Skin of body (tissue), 2 donors: ENCODE results near the gene CFAP45. TPM values are rescaled to one million over a fixed set of nuclear protein-coding genes. Genes with fewer than 3 reads are reported as not detected.

Experiments
- DNase-seq: peaks from one replicate; lab custom pipeline; 2025; lab: John Stamatoyannopoulos, UW
- total RNA-seq: library from RNA; depleted of rRNA; stranded (reverse); fragments of >200 nt; gene quantifications from one replicate; pipeline ENCODE4 v1.2.3, GENCODE V29; 2014

Gene CFAP45, protein sequence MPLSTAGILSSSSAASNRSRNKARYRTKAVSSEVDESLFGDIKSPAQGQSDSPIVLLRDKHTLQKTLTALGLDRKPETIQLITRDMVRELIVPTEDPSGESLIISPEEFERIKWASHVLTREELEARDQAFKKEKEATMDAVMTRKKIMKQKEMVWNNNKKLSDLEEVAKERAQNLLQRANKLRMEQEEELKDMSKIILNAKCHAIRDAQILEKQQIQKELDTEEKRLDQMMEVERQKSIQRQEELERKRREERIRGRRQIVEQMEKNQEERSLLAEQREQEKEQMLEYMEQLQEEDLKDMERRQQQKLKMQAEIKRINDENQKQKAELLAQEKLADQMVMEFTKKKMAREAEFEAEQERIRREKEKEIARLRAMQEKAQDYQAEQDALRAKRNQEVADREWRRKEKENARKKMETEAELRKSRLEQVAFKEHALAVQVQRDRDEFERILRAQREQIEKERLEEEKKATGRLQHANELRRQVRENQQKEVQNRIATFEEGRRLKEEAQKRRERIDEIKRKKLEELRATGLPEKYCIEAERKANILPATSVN
- total RNA-seq: 0.59 TPM

DNA sequence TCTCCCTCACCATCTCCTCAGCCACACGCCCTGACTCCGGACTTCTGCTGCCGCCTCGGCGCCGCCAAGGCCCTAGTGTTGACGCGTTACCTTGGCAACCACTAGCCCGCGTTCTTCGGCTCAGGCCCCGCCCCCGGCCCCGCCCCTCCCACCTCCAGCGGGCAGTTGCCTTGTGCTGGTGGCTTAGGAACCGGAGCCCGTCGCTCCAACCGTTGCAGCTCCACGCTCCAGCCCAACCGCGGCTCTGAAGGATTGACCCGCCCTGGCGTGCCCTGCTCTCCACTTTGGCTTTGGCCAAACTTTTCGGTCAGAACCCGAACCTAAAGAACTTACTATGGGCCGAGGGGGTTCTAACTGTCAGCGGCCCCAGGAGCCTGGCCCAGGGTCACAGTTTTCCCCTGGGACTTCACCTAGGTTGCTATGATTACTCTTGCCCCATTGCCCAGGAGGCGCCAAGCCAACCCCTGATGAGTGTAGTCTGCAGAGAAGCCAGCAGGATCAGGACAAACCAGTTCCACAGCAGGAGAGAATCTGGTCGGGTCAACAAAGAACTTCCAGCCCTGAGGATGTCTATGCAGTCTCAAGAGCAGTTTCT is at the start of gene CFAP45:
Gene CFAP45, minus strand, starts transcription at position 80 of the 595 bp plus-strand sequence. Its CDS starts 67 bp downstream, at position 13.
- peak; percentile 56 for DNase-seq

DNA sequence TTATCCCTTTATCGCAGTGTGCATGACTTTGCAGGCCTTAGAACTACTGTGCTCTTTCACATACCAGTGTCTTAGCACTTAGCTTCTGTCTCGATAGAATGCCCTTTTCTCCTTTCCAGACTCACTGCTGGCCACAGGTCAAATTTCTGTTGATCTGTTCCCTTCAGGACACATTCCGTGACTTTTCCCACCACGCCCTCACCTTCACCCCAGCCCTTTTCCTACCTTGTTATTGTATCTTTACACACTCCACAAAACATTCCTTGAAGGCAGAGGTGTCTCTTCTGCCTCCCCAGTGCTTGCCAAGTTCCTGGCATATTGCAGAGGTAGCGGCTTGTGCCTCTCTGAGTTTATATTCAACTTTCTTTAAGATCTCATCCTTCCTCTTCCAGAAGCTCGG is 49.2 kb upstream of the CFAP45 start:
- DNase-seq: no peak

DNA sequence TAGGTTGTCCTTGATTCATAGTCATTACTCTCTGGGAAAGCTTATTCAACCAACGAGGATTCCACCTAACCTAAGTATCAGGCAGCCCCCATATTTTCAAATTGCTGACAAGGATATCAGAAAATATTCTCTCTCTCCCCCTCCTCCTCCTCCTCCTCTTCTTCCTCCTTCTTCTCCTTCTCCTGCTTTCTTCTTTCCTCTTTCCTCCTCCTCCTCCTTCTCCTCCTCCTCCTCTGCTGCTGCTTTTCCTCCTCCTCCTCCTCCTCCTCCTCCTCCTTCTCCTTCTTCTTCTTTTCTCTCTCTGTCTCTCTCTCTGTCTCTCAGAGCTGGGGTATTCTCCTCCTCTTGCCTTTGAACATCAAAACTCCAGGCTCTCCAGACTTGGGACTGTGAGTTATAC is 48.0 kb upstream of the CFAP45 start:
- no peak for DNase-seq

DNA sequence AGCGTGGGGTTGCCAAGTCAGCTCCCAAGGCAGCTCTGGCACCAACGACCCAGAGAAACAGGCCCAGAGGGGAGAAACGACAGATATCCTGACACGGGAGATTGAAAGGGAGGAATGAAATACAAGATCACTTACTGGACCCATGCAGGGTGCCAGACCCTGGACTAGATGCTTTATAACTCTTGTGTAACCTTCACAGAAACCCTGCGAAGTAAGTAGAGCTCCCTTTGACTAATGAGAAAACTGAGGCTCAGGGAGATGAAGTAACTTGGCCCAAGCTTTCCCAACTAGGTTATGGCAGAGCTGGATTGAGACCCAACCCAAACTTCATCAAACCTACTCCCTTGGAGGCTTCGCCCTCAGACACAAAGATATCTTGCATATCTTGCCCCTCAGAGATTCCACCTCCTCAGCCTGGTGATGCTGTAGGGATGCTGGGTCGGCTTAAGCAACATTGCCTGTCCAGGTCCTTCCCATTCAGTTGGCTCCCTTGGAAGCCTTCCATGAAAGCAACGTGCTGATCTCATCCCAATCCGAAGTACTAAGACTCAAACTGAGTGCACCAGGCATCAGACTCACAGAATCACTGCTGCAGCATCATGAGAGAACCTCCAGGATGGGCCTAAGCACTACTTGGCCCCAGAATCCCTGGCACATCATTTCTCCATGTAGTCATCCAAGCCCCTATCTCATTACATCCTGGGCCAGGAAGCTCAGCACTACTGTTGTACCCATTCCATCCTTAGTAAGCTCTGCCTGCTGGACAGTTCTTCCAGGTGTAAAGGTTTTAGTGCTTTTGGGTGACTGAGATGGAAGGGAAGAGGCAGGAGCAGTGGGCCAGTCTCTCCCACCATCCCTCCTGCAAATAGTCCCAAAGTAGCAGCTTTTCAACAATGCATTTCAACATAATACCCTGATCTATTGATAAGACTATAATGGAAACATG is 46.5 kb upstream of the CFAP45 start:
- no peak for DNase-seq

DNA sequence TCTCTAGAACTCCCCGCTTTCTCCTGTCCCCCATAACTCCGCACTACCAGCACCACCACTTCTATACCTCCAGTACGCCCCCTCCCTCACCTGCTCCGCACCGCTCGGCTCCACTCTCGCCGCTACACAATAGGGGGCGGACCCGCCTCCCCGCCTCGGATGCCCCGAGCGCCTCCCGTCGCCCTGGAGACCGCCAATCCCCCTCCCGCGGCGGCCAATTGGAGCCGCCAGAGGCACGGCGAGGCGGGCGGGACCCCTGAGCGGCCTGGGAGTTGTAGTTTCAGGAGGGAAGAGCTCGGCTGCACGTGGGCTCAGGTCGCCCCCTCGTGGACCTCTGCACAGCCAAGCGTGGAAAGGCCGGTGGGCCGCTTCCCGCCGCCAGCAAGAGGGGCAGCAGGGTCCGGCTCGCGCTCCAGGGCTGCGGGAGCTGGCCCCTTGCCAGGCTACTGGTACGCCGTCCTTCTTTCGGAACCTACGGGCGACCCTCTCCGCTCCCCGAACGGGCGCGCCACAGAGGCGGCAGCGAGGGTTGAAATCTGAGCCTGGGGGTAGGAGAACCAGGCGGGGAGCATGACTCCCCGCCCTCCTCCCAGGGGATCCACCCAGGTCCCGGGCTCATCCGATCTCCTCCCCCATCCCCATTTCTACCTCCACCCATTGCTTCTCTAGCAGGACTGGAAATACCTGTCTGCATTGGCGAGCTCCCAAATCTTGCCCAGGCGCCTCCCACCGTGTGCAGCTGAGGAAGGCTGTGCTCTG is 45.7 kb upstream of the CFAP45 start, which contains the start of gene IGSF9:
Gene IGSF9, minus strand, starts transcription at position 131 of the 759 bp plus-strand sequence. CDS start 2,159 bp downstream, outside the sequence.
- peak; percentile 77 for DNase-seq

DNA sequence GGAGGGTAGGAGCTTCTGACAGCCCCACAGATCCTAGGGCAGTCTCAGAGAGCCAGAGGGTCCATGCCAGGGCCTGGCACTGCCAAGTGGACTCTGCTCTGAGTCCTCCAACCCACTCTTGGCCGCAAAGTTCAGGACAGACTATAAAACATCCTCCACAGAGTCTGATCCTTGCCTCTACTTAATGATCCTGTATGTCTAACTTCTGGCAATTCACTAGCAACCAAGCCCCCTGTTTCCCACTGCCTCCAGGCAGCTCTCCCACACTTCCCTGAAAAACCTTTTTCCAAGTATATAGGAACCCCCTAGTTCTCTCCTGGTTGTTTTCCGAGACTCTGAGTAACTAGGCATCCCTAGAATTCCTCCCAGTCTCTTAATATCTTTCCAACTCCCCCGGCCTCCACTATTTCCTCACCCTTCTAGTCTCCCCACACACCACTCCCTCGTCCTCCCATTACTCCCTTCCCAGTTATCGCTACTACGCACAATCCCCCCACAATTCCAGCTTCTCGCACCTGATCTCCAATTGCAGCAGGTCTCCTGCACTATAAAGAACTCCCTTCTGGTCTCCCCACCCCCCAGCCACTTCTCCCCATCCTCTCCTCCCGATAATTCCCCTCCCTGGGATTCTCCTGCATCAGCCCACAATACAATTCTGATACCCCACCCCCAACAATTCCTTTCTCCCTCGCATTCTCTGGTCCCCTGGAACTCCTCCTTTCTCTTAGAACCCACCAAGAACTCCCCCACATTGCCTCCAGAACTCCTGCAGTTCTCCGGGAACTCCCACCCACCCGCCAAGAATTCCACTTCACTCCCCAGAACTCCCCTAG is 44.9 kb upstream of the CFAP45 start:
- no peak for DNase-seq

DNA sequence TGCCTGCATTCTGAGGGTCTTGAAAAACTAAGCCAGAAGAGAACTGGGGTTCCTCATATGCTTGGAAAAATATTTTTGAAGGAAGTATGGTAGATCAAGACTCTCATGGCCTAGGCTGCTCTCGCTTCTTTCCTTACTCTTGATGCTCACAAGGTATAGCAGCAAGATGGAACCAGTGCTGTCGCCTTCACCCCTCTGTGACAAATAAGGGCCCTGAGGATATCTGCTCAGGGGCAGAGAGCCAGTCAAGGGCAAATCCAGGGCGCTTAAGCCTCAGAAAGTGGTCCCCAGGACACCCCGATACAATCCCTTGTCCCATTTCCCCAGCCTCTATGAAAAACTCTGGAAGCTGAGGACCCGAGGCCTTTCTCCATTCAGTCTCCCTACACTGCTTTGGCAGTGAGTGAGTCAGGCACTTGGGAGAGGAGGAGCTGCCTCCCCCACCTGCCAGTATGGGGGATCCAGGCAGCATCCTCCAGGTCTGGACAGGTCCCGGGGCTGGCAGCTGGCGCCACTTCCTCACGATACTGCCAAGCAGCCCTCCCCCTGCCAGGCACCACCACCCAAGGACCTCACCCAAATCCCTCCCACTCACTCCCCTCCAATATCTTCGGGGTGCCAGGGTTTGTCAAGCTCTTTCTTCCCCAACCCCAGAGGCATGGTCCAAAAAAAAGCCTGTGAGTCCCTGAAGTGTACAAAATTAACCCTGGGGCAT is 44.1 kb upstream of the CFAP45 start:
- DNase-seq: no peak

DNA sequence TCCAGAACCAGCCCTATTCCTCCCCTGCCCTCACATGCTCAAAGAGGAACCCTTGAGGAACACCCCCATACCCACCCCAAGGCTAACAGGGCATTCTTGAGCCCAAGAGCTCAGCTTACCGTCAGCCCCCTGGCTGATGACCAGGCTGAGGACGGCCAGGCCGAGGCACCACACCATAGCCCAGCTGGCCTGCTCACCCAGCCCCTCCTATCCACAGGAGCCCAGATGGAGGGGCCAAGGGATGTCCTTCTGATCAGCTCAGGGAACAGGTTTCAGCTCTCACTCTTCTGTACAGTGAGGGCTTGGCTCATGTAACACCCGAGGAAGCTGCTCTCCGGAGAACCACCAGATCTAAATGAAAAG is 43.3 kb upstream of the CFAP45 start:
- no peak for DNase-seq

DNA sequence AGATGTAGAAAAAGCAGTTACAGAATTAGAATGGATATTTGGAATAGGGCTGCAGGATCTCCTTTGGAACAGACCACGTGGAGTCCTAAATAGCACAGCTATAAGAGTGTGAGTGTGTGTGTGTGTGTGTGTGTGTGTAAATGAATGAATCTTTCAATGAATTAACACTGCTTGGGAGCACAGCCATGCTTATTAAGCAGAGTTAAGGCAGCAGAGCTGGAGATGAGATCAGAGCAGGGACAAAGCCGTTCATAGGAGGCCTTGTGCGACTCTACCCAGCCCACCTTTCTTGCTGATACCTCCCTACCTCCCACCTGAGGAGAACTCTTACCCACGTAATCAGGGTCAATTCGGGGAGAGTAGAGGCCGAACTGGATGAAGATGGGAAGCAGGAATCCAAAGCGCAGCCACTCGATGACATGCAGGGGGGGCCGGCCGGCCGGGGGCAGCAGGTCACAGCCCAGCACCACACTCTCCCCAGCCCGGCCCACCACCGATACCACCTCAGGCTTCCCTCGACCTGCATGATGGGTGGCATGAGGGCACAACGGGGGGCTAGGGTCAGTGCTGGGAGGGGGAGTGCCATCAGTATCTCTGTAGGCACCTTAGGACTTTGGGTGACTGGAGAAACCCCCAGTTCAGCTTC is 42.8 kb upstream of the CFAP45 start:
- DNase-seq: no peak

DNA sequence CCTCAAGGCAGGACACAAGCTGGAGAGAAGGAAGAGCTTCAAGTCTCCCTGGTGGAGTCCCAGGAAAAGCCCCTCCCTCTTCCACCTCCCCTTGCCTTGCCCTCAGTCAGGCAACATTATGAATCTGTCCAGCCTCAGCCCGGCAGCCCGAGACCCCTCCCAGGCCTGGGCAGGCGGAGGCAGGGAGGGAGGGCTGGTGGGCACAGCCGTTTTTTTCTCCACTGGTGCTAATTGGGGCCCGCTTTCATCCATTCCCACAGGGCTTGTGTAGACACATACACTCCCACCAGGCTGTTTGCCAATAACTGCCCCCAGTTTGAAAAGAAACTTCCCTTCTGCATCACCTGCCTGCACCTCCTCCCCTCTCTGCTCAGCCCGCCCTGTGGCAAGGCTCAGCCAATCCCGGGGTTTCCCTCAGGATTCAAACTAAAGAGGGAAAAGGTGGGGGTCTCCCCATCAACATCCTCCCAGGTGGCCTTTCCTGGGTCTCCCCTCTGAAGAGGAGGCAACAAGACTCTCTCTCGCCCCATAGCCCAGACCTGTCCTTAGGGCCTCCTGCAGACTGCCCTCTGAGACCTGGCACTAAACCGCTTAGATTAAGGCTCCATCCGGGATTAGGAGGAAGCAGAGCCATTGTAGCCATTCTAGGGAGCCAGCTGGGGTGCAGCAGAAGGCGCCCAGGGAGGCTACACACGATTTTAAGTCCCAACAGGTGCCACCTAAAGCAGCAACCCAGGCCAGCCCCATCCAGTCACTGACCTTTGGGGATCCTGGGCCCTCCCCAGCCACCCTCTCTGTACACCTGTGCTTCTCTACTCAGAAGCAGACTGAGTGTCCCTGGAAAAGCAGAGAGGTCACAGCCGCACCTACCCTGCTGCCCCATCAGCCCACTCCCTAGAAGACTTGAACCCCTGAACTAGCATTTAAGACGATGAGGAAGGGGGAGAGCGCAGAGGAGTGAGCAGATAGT is 41.9 kb upstream of the CFAP45 start:
- no peak for DNase-seq

DNA sequence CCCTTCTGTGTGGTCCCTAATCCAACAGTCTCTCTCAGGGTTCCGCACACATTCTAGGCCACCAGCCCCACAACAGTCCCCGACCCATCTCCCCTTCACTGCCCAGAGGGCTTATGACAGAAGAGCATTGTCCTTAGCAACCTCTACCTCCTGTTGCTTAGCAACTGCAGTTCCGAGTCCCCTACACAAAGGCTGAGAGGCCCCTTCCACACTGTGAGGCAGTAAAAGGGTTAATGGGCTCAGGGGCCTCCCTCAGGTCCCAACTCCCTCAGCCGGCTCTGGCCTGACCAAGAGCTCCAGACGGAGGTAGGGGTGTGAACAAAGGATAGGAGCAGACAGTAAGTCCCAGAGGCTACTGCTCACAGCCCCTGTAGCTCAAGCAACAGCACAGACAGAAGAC is 41.2 kb upstream of the CFAP45 start:
- DNase-seq: no peak

DNA sequence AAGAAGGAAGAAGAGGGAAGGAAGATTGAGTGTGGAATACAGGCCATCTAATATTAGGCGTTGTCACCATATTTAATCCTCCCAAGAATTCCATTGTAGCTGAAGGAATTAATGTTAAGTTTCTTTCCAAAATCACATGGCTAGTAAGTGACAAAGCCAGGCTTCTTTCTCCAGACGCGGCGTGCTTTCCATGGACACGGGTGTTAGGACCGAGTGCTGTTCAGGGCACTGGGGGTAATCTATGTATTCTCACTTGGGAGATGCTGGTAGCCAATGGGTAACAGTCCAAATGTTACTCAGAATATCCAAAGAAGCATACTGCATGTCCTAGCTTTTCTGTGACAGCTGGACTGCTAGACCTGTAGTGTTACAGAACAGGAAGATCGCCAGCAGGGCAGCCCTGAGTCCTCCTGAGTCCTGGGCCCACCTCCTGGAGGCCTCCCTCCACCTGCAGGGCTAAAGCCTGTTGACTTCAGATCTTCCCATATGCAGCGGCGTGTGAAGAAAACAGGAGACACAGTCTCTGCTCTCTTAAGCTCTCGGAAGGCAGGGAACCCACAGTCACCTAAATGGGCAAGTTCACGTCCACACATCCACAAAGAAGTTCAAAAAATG is 40.1 kb upstream of the CFAP45 start:
- DNase-seq: no peak

DNA sequence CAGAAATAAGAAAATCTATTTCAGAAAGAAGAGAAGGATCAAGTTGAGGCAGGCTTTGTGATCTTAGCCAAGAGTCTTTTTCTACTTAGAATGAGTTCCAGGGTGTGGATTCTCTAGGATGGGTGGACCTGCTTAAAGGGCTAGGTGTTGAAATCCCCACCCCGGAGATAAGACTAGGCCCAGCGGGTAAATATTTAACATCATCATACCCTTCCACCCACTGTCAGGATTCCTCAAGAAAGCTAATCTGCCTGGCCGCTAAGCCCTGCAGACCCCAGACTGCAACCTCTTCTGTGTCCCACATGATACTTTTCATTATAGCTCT is 39.7 kb upstream of the CFAP45 start:
- DNase-seq: no peak

DNA sequence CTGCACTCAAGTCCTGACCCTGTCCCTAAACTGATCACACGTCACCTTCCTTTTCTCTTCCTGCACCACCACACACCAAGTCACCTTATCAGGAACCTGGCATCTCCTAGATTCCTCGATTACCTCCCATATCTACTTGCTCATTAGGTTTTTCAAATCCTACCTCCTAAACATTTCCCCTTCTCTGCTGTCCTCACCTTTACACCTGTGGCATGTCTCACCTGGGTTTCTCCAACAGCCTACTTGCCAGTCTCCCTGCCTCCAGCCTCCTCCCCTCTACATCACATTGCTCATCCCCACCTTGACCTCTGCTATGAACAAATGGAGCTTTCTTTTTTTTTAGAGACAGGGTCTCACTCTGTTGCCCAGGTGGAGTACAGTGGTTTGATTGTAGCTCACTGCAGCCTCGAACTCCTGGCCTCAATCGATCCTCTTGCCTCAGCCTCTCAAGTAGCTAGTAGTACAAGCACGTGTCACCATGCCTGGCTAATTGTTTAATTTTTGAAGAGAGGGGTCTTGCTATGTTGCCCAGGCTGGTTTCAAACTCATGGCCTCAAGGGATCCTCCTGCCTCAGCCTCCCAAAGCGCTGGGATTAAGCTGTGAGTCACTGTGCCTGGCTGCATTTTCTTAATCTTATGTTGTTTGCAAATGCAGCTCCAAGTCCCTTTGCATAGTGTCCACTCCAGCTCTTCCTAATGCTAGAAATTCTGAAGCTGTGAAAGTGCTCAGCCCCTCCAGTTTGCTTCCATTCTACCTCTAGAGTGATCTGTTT is 39.1 kb upstream of the CFAP45 start:
- no peak for DNase-seq

DNA sequence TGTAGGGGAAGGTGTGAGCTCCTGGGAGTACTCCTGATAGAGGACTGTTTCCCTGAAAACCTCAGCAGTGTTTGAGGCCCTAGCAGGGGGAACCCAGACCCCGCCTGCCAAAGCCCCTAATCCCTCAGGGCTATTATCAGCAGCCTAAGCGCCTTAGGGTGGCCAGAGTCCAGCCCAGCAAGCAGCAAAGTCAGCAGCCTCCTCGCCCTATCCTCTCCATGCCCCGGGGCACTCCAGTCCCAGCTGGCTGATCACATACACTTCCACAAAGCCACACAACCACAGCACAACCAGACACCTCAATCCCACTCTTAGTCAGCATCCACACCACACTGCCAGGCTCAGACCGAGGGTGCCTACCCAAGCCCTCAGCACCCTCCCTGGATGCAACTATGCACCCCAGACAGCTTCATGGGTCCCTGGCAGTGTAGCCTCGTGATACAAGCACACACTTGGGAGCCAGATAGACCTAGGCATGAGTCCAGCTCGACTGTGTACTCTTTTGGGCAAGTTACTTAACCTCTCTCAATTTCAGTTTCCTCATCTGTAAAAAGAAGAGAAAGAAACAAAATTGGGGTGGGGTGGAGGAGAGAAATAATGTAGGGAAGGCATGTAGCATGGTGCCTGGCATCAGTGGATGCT is 38.4 kb upstream of the CFAP45 start:
- no peak for DNase-seq
